Measurements from ENCODE around the gene KCNAB1.

- TF ChIP-seq CTCF (IDR thresholded peaks at IDR 0.05) (no peak), POLR2AphosphoS5 (IDR thresholded peaks at IDR 0.05) (no peak), POLR2A (IDR thresholded peaks at IDR 0.05) (no peak)
These were observed 179.2 kb downstream of the KCNAB1 start for GRCh38 chr3:156299569-156299968.

Measured in suprapubic skin (tissue), 4 donors.